ENCODE data around the gene OR8B2.
"Not testable (repeated sequence)": the region's sequence is repeated elsewhere in the genome, so short reads cannot be mapped to it uniquely, and the experiment has no call there.

OR8B2 gene

DNA sequence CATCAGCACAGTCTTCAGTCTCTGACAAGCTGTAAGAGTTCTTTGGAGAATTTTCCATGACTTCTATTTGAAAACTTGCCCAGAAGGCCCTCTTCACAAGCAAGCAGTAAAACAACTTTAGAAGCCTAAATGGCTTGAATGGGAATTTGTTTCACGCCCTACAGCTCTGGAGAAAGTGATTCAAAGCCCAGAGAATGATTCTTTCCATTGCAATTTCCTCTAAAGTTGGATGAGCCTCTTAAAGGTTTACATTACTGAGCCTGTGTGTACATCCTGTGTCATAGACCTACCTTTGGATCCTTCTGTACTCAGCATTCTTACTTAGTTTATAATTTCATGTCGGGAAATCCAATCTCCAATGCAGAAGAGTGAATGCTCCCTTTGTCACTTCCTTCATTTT is 21.3 kb upstream of the OR8B2 start:
- H3K4me3 ChIP-seq (replicated peaks; ENCODE audit: low read depth, low read length): no peak overlapping the region
- TF ChIP-seq, protein P1, sequence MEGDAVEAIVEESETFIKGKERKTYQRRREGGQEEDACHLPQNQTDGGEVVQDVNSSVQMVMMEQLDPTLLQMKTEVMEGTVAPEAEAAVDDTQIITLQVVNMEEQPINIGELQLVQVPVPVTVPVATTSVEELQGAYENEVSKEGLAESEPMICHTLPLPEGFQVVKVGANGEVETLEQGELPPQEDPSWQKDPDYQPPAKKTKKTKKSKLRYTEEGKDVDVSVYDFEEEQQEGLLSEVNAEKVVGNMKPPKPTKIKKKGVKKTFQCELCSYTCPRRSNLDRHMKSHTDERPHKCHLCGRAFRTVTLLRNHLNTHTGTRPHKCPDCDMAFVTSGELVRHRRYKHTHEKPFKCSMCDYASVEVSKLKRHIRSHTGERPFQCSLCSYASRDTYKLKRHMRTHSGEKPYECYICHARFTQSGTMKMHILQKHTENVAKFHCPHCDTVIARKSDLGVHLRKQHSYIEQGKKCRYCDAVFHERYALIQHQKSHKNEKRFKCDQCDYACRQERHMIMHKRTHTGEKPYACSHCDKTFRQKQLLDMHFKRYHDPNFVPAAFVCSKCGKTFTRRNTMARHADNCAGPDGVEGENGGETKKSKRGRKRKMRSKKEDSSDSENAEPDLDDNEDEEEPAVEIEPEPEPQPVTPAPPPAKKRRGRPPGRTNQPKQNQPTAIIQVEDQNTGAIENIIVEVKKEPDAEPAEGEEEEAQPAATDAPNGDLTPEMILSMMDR (IDR thresholded peaks at IDR 0.05; ENCODE audit: low read length, missing control alignments): no peak
- DNase-seq (ENCODE audit: low read depth): no peak

DNA sequence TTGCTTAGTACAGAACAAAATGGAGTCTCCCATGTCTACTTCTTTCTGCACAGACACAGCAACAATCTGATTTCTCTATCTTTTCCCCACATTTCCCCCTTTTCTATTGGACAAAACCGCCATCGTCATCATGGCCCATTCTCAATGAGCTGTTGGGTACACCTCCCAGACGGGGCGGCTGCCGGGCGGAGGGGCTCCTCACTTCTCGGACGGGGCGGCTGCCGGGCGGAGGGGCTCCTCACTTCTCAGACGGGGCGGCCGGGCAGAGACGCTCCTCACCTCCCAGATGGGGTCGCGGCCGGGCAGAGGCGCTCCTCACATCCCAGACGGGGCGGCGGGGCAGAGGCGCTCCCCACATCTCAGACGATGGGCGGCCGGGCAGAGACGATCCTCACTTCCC is 18.9 kb upstream of the OR8B2 start:
- DNase-seq (ENCODE audit: low read depth); H3K4me3 ChIP-seq (replicated peaks; ENCODE audit: low read depth, low read length): not testable (repeated sequence)

DNA sequence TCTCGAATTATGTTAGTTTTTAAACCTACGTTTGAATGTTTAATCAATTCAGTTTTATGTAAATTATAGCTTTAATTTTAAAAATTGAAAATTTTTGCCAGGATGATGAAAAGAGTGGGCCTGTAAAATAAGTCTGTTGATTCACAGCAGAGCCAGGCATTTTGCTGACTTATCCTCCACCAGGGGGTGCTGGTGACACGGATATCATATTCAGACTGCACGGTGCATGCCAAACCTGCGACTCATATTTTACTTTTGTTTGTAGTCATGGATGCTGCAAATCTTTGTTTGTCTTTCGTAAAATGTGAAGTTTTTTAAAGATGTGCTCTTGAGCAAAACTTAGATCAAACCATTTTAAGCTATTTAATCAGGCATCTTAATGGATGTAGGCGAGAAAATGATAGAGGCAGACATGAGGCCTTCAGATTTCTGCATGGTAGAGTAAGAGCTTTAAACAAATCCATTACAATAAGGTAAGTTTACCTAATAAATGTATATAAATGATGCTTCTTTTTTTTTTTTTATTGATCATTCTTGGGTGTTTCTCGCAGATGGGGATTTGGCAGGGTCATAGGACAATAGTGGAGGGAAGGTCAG is 18.1 kb upstream of the OR8B2 start:
- DNase-seq (ENCODE audit: low read depth): peak; percentile 92

DNA sequence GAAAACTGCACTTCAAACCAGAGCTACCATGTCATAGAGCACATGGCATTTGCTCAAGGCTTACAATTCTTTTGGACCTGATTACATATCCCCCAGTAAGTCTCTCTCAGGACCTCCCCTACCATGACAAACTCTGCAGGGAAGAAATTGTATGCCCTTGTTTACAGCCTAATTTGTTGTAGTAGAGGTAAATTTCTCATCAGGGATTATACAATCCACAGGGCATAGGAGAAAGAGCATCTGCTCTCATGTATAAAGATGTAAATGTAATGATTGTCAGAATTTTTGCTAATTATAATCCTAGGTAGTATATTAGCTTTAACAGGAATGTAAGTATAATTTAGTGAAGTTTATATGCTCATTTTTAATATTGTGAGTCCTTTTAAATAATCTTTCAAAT is 14.6 kb upstream of the OR8B2 start, which contains the start of gene OR8B3:
Gene OR8B3 (minus strand): TSS at position 101 of the 400 bp plus-strand sequence. CDS start 1,673 bp downstream, outside the sequence.
- DNase-seq (ENCODE audit: low read depth): no peak
- TF ChIP-seq, protein P1 (IDR thresholded peaks at IDR 0.05; ENCODE audit: low read length, missing control alignments): no peak
- no peak within 1 kb of the TSS for H3K4me3 ChIP-seq (replicated peaks; ENCODE audit: low read depth, low read length)

More for the DNA sequence above, 18.1 kb upstream of the OR8B2 start:
- no peak overlapping the region for H3K4me3 ChIP-seq (replicated peaks; ENCODE audit: low read depth, low read length)
- TF ChIP-seq, protein P1 (IDR thresholded peaks at IDR 0.05; ENCODE audit: low read length, missing control alignments): peak; percentile 86

DNA sequence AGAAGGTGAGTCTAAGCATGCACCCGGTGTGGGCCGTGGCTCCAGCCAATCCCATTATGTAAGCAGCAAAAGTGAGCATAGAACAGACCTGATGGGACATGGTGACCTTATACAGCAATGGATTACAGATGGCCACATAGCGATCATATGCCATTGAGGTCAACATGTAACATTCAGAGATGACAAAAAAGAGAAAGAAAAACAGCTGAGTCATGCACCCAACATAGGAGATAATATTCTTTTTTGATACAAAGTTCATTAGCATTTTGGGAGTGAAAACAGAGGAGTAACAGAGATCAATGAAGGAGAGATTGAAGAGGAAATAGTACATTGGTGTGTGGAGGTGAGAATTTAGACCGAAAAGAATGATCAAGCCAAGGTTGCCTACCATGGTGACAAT is 12.5 kb upstream of the OR8B2 start:
- H3K4me3 ChIP-seq (replicated peaks; ENCODE audit: low read depth, low read length); DNase-seq (ENCODE audit: low read depth): not testable (repeated sequence)

DNA sequence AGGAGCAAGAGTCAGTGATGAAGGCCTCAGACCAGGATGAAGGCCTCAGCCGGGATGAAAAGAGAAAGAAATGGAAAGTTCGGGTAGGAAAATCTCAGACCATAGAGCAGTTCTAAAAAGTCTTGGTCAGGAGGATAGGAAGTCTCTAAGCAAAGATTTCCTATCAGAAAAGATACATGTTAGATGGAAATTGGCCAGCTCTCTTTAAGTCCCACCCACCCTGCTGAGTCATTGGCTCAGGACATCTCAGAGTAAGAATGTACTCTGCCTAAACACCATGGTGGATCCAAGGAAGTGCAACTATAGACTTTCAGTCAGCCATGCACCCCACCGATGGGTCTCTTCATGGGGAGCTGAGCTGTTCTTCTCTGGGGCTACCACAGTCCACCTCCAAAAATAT is 10.1 kb upstream of the OR8B2 start:
- TF ChIP-seq, protein P1 (IDR thresholded peaks at IDR 0.05; ENCODE audit: low read length, missing control alignments): no peak
- H3K4me3 ChIP-seq (replicated peaks; ENCODE audit: low read depth, low read length): no peak overlapping the region
- peak; percentile 20 for DNase-seq (ENCODE audit: low read depth)

DNA sequence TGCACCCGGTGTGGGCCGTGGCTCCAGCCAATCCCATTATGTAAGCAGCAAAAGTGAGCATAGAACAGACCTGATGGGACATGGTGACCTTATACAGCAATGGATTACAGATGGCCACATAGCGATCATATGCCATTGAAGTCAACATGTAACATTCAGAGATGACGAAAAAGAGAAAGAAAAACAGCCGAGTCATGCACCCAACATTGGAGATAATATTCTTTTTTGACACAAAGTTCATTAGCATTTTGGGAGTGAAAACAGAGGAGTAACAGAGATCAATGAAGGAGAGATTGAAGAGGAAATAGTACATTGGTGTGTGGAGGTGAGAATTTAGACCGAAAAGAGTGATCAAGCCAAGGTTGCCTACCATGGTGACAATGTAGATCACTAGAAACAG is 1.4 kb downstream of the OR8B2 start:
- not testable (repeated sequence) for H3K4me3 ChIP-seq (replicated peaks; ENCODE audit: low read depth, low read length); DNase-seq (ENCODE audit: low read depth)

DNA sequence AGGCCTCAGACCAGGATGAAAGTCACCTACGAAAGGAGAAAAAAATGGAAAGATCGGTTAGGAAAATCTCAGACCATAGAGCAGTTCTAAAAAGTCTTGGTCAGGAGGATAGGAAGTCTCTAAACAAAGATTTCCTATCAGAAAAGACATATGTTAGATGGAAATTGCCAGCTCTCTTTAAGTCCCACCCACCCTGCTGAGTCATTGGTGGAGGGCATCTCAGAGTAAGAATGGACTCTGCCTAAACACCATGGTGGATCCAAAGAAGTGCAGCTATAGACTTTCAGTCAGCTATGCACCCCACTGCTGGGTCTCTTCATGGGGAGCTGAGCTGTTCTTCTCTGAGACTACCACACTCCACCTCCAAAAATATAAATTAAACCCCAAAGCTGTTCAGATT is 3.7 kb downstream of the OR8B2 start:
- no peak overlapping the region for H3K4me3 ChIP-seq (replicated peaks; ENCODE audit: low read depth, low read length)
- TF ChIP-seq, protein P1 (IDR thresholded peaks at IDR 0.05; ENCODE audit: low read length, missing control alignments): no peak

More for the DNA sequence above, 3.7 kb downstream of the OR8B2 start:
- DNase-seq (ENCODE audit: low read depth): no peak

Data from fibroblast of pulmonary artery (primary cell).